GM18526 (cell line): ENCODE measurements around the gene CELF5.

Experiments
- POLR2A ChIP-seq: IDR thresholded peaks from 3 replicates; pipeline ENCODE4 v1.6.1; 2011; ENCODE audit not compliant: insufficient read length; ENCODE audit errors: extremely low read depth

Gene CELF5

GRCh38 chr19:3220576-3220975 is 3.9 kb upstream of the CELF5 start:
- no peak for TF ChIP-seq POLR2A

- no peak for TF ChIP-seq POLR2A
These were observed 1.8 kb upstream of the CELF5 start for GRCh38 chr19:3222709-3223108.

GRCh38 chr19:3225169-3225485 is 666 bp downstream of the CELF5 start:
- no peak for TF ChIP-seq POLR2A

- no peak for TF ChIP-seq POLR2A
These were observed 1.2 kb downstream of the CELF5 start for GRCh38 chr19:3225677-3226093.

GRCh38 chr19:3227054-3227626 is 2.7 kb downstream of the CELF5 start:
- no peak for TF ChIP-seq POLR2A

GRCh38 chr19:3229346-3229743 is 4.9 kb downstream of the CELF5 start:
- no peak for TF ChIP-seq POLR2A

GRCh38 chr19:3229888-3230496 is 5.5 kb downstream of the CELF5 start:
- no peak for TF ChIP-seq POLR2A

- TF ChIP-seq POLR2A = no peak
These were observed 6.8 kb downstream of the CELF5 start for GRCh38 chr19:3231288-3231687.

- TF ChIP-seq POLR2A = no peak
These were observed 8.7 kb downstream of the CELF5 start for GRCh38 chr19:3233116-3233515.

- TF ChIP-seq POLR2A = no peak
These were observed 9.4 kb downstream of the CELF5 start for GRCh38 chr19:3233831-3234230.

GRCh38 chr19:3234800-3235199 is 10.3 kb downstream of the CELF5 start:
- TF ChIP-seq POLR2A = no peak

GRCh38 chr19:3236272-3236671 is 11.8 kb downstream of the CELF5 start:
- no peak for TF ChIP-seq POLR2A

- TF ChIP-seq POLR2A = no peak
These were observed 13.7 kb downstream of the CELF5 start for GRCh38 chr19:3238066-3238561.

- no peak for TF ChIP-seq POLR2A
These were observed 14.9 kb downstream of the CELF5 start for GRCh38 chr19:3239367-3239766.

- no peak for TF ChIP-seq POLR2A
These were observed 19.6 kb downstream of the CELF5 start for GRCh38 chr19:3243819-3244700.

- TF ChIP-seq POLR2A = no peak
These were observed 20.6 kb downstream of the CELF5 start for GRCh38 chr19:3245050-3245449.
